HepG2 (cell line): ENCODE results near the gene RHOT2. TPM values are rescaled to one million over a fixed set of nuclear protein-coding genes. Genes with fewer than 3 reads are reported as not detected.

Experiments
- AKNA ChIP-seq: sonication (generic); formaldehyde crosslinking; IDR thresholded peaks from 2 replicates; pipeline ENCODE4 v1.4.0; 2020; ENCODE audit warnings: missing genetic modification reagents, borderline replicate concordance
- BCL6 ChIP-seq: IDR thresholded peaks from 2 replicates; pipeline ENCODE4 v1.6.1; 2016; ENCODE audit warnings: missing genetic modification reagents, missing compliant biosample characterization
- FOXC1 ChIP-seq: sonication (generic); formaldehyde crosslinking; IDR thresholded peaks from 2 replicates; pipeline ENCODE4 v1.8.0; 2022; ENCODE audit warnings: mild to moderate bottlenecking, missing genetic modification reagents, borderline replicate concordance
- KDM4B ChIP-seq: sonication (generic); formaldehyde crosslinking; IDR thresholded peaks from 2 replicates; pipeline ENCODE4 v1.4.0; 2020; ENCODE audit warnings: missing genetic modification reagents
- KIAA2018 ChIP-seq: sonication (generic); formaldehyde crosslinking; IDR thresholded peaks from 2 replicates; pipeline ENCODE4 v1.5.0; 2020; ENCODE audit warnings: mild to moderate bottlenecking, missing genetic modification reagents, borderline replicate concordance
- NPAS2 ChIP-seq: sonication (generic); formaldehyde crosslinking; IDR thresholded peaks from 2 replicates; pipeline ENCODE4 v1.8.0; 2022; ENCODE audit warnings: mild to moderate bottlenecking, missing genetic modification reagents, borderline replicate concordance
- PAF1 ChIP-seq: IDR thresholded peaks from 2 replicates; pipeline ENCODE4 v1.6.1; 2016; ENCODE audit warnings: missing genetic modification reagents, missing compliant biosample characterization
- PHF20 ChIP-seq: sonication (generic); formaldehyde crosslinking; IDR thresholded peaks from 2 replicates; pipeline ENCODE4 v1.5.0; 2020; ENCODE audit warnings: mild to moderate bottlenecking, missing genetic modification reagents
- RBM22 ChIP-seq: fragments of 200-400 bp; formaldehyde crosslinking; optimal IDR thresholded peaks from 2 replicates; pipeline ENCODE3; 2017; ENCODE audit warnings: mild to moderate bottlenecking, low read length, moderate library complexity
- THAP8 ChIP-seq: sonication (generic); formaldehyde crosslinking; IDR thresholded peaks from 2 replicates; pipeline ENCODE4 v1.5.1; 2020; ENCODE audit warnings: missing genetic modification reagents, mild to moderate bottlenecking, borderline replicate concordance
- ZNF317 ChIP-seq: sonication (generic); formaldehyde crosslinking; IDR thresholded peaks from 2 replicates; pipeline ENCODE4 v1.5.0; 2020; ENCODE audit warnings: mild to moderate bottlenecking, missing genetic modification reagents
- ZNF510 ChIP-seq: sonication (generic); formaldehyde crosslinking; IDR thresholded peaks from 2 replicates; pipeline ENCODE4 v1.4.0; 2020; ENCODE audit warnings: low read depth, mild to moderate bottlenecking, missing genetic modification reagents
- ZNF572 ChIP-seq: sonication (generic); formaldehyde crosslinking; IDR thresholded peaks from 2 replicates; pipeline ENCODE4 v1.5.1; 2020; ENCODE audit warnings: mild to moderate bottlenecking, missing genetic modification reagents
- ZNF691 ChIP-seq: sonication (generic); formaldehyde crosslinking; IDR thresholded peaks from 2 replicates; pipeline ENCODE4 v1.4.0; 2020; ENCODE audit warnings: missing genetic modification reagents, low read depth, mild to moderate bottlenecking, borderline replicate concordance
- ZNF792 ChIP-seq: IDR thresholded peaks from 2 replicates; pipeline ENCODE4 v1.6.1; 2016
- polyA plus RNA-seq, 8 experiments: library from polyadenylated mRNA; depleted of rRNA in 3 of 8; stranded (reverse) in 7 of 8; unstranded in 1 of 8; fragments of >200 nt; fragmentation: Illumina TruSeq in 4 of 8; extraction: Trizol in 4 of 8; gene quantifications; 2 replicates each; pipeline versions ENCODE4 v1.2.1 to v1.2.3, GENCODE V29; 2011 to 2016; ENCODE audit warnings: low read depth in 4 of 8, missing spikeins in 1 of 8, mixed read lengths in 1 of 8; ENCODE audit not compliant: insufficient read depth in 1 of 8
- total RNA-seq, 5 experiments: library from RNA; depleted of rRNA; stranded (reverse); fragments of >200 nt; fragmentation: Illumina TruSeq; extraction: Trizol; gene quantifications; 2 replicates each; pipeline ENCODE4 v1.2.3, GENCODE V29; 2016; ENCODE audit warnings: low read depth in 1 of 5

The RHOT2 gene
- total and polyA plus RNA-seq, 2 of the 13 experiments (the other 11 are each of a cell fraction or from before 2014, with no cell fraction given), result 63.6 to 76.9 TPM

- TF ChIP-seq ZNF691 (CRISPR knock-in tag) (peak; percentile 88; the same call in 1 of the 2 replicates), ZNF317 (CRISPR knock-in tag) (0 out of 2 replicates have a peak, but pooled peaks have one; percentile 35), AKNA (no peak), RBM22 (no peak), PHF20 (CRISPR knock-in tag) (peak; percentile 92), KDM4B (CRISPR knock-in tag) (no peak), FOXC1 (CRISPR knock-in tag) (no peak), ZNF510 (CRISPR knock-in tag) (no peak), BCL6 (CRISPR knock-in tag) (no peak), THAP8 (no peak), ZNF572 (CRISPR knock-in tag) (no peak), PAF1 (CRISPR knock-in tag) (no peak), ZNF792 (CRISPR knock-in tag) (no peak), NPAS2 (no peak), KIAA2018 (CRISPR knock-in tag) (no peak)
These were observed at the start of gene RHOT2 (continued) for GRCh38 chr16:667780-668518.
